ENCODE data around the gene MANSC4. TPM values are rescaled to one million over a fixed set of nuclear protein-coding genes. Genes with fewer than 3 reads are reported as not detected.

Gene MANSC4
- total RNA-seq, 1 donor = not detected

GRCh38 chr12:27732281-27732680 is 47.8 kb downstream of the MANSC4 start:
- peaks cover 2% of the 10 kb centered on the region for H3K79me2 ChIP-seq (ENCODE audit: insufficient read depth, low read length)
- H3K27me3 ChIP-seq (ENCODE audit: insufficient read depth, low read length) = no peaks in the 10 kb centered on the region
- H3K36me3 ChIP-seq (ENCODE audit: insufficient read depth, low read length) = peaks cover 29% of the 10 kb centered on the region
- H3K4me1 ChIP-seq (ENCODE audit: insufficient read depth, low read length) = no peaks in the 10 kb centered on the region
- no peaks in the 10 kb centered on the region for H3K9me3 ChIP-seq (ENCODE audit: low read depth, low read length)
- H3K27ac ChIP-seq (ENCODE audit: low read depth, low read length) = no peak overlapping the region
- no peak overlapping the region for H3K4me3 ChIP-seq (ENCODE audit: insufficient read depth, low read length)
- H4K20me1 ChIP-seq (ENCODE audit: insufficient read depth, low read length) = no peaks in the 10 kb centered on the region
- H2AFZ ChIP-seq (ENCODE audit: low read length) = no peak overlapping the region
- H3K4me2 ChIP-seq (ENCODE audit: insufficient read depth, low read length) = no peak overlapping the region
- DNase-seq (ENCODE audit: insufficient read length, low spot score, missing footprints) = no peak
- peak; percentile 17 for TF ChIP-seq CTCF (IDR thresholded peaks at IDR 0.05; ENCODE audit: extremely low read depth, low read depth, low read length)

- H3K4me1 ChIP-seq (ENCODE audit: insufficient read depth, low read length) = no peaks in the 10 kb centered on the region
- no peaks in the 10 kb centered on the region for H3K27me3 ChIP-seq (ENCODE audit: insufficient read depth, low read length)
- no peak for TF ChIP-seq CTCF (IDR thresholded peaks at IDR 0.05; ENCODE audit: extremely low read depth, low read depth, low read length)
- no peak for DNase-seq (ENCODE audit: insufficient read length, low spot score, missing footprints)
- H3K4me3 ChIP-seq (ENCODE audit: insufficient read depth, low read length) = no peak overlapping the region
- H3K4me2 ChIP-seq (ENCODE audit: insufficient read depth, low read length) = no peak overlapping the region
- H3K9me3 ChIP-seq (ENCODE audit: low read depth, low read length) = no peaks in the 10 kb centered on the region
- no peak overlapping the region for H3K27ac ChIP-seq (ENCODE audit: low read depth, low read length)
- H2AFZ ChIP-seq (ENCODE audit: low read length) = no peak overlapping the region
- peaks cover 7% of the 10 kb centered on the region for H3K79me2 ChIP-seq (ENCODE audit: insufficient read depth, low read length)
- peaks cover 23% of the 10 kb centered on the region for H3K36me3 ChIP-seq (ENCODE audit: insufficient read depth, low read length)
- H4K20me1 ChIP-seq (ENCODE audit: insufficient read depth, low read length) = no peaks in the 10 kb centered on the region
Observed at GRCh38 chr12:27730097-27730588, 49.9 kb downstream of the MANSC4 start.

- Histone ChIP-seq H3K36me3 (ENCODE audit: insufficient read depth, low read length) (peaks cover 31% of the 10 kb centered on the region), H3K4me3 (ENCODE audit: insufficient read depth, low read length) (no peak overlapping the region), H4K20me1 (ENCODE audit: insufficient read depth, low read length) (no peaks in the 10 kb centered on the region), H3K4me1 (ENCODE audit: insufficient read depth, low read length) (no peaks in the 10 kb centered on the region), H3K4me2 (ENCODE audit: insufficient read depth, low read length) (no peak overlapping the region), H3K27ac (ENCODE audit: low read depth, low read length) (no peak overlapping the region), H3K79me2 (ENCODE audit: insufficient read depth, low read length) (peaks cover 7% of the 10 kb centered on the region), H3K27me3 (ENCODE audit: insufficient read depth, low read length) (no peaks in the 10 kb centered on the region), H2AFZ (ENCODE audit: low read length) (no peak overlapping the region), H3K9me3 (ENCODE audit: low read depth, low read length) (no peaks in the 10 kb centered on the region)
- no peak for TF ChIP-seq CTCF (IDR thresholded peaks at IDR 0.05; ENCODE audit: extremely low read depth, low read depth, low read length)
- peak; percentile 56 for DNase-seq (ENCODE audit: insufficient read length, low spot score, missing footprints)
Observed at GRCh38 chr12:27723212-27723611, 56.8 kb downstream of the MANSC4 start.

Small RNA genes lying within 50 kb of the gene (small RNA-seq; reads per million reads assigned to genes)
- gene RF00019 (not detected), gene RF02271 (not detected)

Other genes starting within 250 kb of the MANSC4 start
- gene REP15, start 83.8 kb downstream of the MANSC4 start, total RNA-seq = 3.5 and 4.0 TPM in 2 replicates
- 51.9 and 53.9 TPM in 2 replicates for gene MRPS35, start 69.4 kb downstream of the MANSC4 start, total RNA-seq
- 38.9 and 42.0 TPM in 2 replicates for gene KLHL42, start within 50 bp of the MANSC4 start, total RNA-seq
- gene PTHLH, start 192.5 kb upstream of the MANSC4 start, total RNA-seq = 2.2 and 3.2 TPM in 2 replicates